Mucosa of stomach (tissue), 1 donor: ENCODE data around the gene SNX30.

ENCODE experiments used
- H3K27me3 ChIP-seq: one replicate; pipeline ENCODE4 v1.7.0; 2013; ENCODE audit warnings: mild to moderate bottlenecking, low read length; ENCODE audit not compliant: control insufficient read depth, insufficient read depth
- H3K36me3 ChIP-seq: one replicate; pipeline ENCODE4 v1.7.0; 2013; ENCODE audit warnings: low read length; ENCODE audit not compliant: control insufficient read depth, insufficient read depth
- H3K4me1 ChIP-seq: one replicate; pipeline ENCODE4 v1.7.0; 2013; ENCODE audit warnings: mild to moderate bottlenecking, low read length; ENCODE audit not compliant: control insufficient read depth, insufficient read depth
- H3K4me3 ChIP-seq: one replicate; pipeline ENCODE4 v1.7.0; 2013; ENCODE audit warnings: low read length
- H3K9ac ChIP-seq: one replicate; pipeline ENCODE4 v1.7.0; 2013; ENCODE audit warnings: mild to moderate bottlenecking, low read length, moderate library complexity
- H3K9me3 ChIP-seq: one replicate; pipeline ENCODE4 v1.7.0; 2013; ENCODE audit warnings: mild to moderate bottlenecking, low read length, moderate library complexity; ENCODE audit not compliant: control insufficient read depth
- donor health status: Pancreatic carcinoma.

SNX30 gene

DNA sequence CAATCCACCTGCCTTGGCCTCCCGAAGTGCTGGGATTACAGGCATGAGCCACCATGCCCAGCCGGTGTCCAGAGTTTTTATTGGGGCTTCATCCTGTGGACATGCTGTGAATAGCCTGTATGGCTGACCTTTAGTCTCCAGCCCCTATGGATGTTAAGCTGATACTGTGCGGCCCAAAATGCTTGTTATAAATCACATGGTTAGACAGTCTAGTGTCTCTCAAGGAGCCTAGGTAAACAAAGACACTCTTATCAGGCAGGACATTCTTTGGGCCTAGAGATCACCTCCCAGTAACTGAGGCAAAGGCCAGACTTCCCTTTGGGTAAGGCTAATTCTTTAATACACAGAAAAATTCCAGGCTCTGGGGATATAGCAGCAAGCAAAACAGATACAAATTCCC lies 162.1 kb downstream of the SNX30 start:
- peaks cover 15% of the 10 kb centered on the region for H3K4me1 ChIP-seq
- no peak overlapping the region for H3K9ac ChIP-seq

DNA sequence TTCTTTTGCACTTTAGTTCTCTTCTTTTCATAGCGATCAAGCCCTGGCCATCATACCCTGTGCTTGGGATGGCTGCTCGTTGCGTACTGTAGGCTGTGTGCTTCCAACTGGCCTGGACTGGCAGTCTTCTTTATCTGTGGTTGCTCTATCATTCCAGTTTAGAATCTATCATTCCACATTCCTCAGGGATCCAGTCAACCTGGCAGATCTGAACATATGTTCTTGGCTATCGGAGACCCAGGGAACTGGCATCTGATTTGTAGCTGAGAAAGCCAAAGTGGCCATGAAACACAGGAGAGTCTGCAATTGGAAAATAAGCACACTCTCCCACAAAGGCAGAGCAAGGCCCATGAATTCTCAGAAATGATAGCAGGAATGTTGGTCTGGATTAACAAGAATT lies 162.8 kb downstream of the SNX30 start:
- no peaks in the 10 kb centered on the region for H3K9me3 ChIP-seq
- no peaks in the 10 kb centered on the region for H3K27me3 ChIP-seq
- H3K4me3 ChIP-seq, result no peak overlapping the region
- H3K36me3 ChIP-seq, result no peaks in the 10 kb centered on the region
- no peak overlapping the region for H3K9ac ChIP-seq
- peaks cover 20% of the 10 kb centered on the region for H3K4me1 ChIP-seq

More for the DNA sequence above, 162.1 kb downstream of the SNX30 start:
- Histone ChIP-seq H3K27me3 (no peaks in the 10 kb centered on the region), H3K9me3 (no peaks in the 10 kb centered on the region), H3K36me3 (no peaks in the 10 kb centered on the region), H3K4me3 (no peak overlapping the region)

DNA sequence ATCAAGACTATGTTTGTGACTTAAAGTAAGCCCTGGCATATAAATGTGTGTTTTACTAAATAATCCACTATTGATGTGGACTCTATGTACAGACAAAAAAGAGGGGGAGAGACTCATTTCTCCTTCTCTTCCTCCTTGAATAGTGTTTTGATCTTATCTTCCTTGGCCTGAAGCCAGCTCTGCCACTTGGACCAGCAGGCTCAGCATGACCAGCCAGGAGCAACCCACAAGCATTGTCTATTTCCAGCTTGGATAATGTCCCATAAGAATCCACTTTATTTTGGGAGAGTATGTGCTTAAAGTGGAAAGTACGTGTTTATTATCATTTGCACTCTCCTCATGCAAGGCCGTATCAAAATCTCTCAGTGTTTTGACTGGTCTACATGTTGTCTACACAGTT lies 164.0 kb downstream of the SNX30 start:
- Histone ChIP-seq H3K9me3 (no peaks in the 10 kb centered on the region), H3K9ac (no peak overlapping the region)

DNA sequence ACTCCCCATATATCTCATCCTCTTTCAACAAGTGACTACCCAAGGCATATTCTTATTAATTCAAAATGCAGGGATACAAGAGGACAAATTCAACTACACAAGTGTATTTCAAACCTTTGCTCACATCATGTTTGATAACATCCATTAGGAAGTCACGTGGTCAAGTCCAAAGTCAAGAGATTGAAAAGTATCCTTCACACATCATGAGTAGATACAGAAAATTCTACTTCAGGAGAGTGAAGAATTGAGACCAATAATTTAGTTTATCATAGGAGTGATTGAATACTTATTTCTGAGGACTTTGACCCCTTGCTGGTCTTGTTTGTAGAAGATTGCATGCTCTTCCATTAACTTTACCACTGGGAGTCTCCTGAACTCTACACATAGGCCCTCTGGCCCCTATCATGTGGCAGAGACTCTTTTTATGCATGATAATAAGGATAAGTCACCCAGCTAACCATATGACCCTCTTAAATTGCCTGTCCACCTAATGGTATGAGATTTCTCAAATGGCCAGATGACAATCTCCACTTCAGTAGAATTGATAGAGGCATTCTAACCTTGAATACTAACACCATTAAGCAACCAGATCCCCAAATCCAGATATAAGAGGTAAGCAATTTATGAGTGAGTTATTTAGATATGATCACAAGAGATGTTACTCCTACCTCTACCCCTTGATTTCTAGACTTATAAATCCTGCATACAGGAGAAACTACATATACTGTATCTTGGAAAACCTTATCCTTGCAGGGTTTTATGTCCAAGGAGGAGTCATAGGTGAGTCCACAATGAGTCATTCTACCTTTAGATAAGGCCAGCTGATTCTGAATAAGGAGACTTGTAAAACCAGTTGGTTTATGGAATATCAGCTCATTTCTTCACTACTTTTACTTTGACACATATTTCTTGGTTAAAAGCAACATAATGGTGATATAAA lies 166.8 kb downstream of the SNX30 start:
- Histone ChIP-seq H3K4me3 (no peak overlapping the region), H3K4me1 (peaks cover 23% of the 10 kb centered on the region)

More for the DNA sequence above, 164.0 kb downstream of the SNX30 start:
- no peaks in the 10 kb centered on the region for H3K36me3 ChIP-seq
- H3K4me1 ChIP-seq, result peaks cover 23% of the 10 kb centered on the region
- no peak overlapping the region for H3K4me3 ChIP-seq
- H3K27me3 ChIP-seq, result no peaks in the 10 kb centered on the region

DNA sequence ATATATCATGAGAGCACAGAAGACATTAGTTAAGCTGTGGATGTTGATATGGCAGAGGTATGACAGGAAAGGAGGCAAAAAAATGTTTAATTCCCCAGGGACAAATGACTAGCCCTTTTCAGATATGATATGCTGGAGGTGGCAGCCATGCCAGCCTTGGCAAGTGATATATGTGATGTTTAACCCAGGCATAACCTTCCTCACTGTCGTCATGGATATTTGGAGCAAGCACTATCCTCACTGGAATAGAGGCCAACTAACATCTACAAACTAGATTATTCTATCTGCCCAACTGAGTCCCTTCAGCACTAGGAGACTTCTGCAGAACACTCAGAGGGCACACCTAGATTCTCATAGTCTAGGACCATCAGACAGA lies 167.4 kb downstream of the SNX30 start:
- no peak overlapping the region for H3K4me3 ChIP-seq
- no peaks in the 10 kb centered on the region for H3K9me3 ChIP-seq
- no peak overlapping the region for H3K9ac ChIP-seq
- H3K36me3 ChIP-seq, result no peaks in the 10 kb centered on the region
- H3K4me1 ChIP-seq, result peaks cover 23% of the 10 kb centered on the region
- no peaks in the 10 kb centered on the region for H3K27me3 ChIP-seq

More for the DNA sequence above, 166.8 kb downstream of the SNX30 start:
- Histone ChIP-seq H3K36me3 (no peaks in the 10 kb centered on the region), H3K9me3 (no peaks in the 10 kb centered on the region), H3K9ac (no peak overlapping the region), H3K27me3 (no peaks in the 10 kb centered on the region)

DNA sequence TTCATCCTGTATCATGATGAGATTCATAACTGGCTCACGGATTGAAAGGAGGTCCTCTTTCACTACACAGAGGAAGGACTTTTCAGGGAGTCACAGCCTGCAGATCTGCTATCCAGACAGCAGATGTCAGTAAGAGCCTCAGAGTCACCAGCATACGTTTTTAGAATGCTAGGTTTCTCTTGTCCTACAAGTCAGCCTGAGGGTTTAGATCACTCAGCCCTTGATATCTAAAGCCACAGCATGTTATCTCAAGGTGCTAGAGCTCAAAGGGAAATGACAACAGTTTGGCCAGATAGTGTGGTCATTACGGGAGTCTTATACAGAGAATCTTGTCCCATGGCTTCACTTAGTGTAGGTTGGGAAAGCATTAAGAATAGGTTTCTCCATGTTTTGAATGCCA lies 171.0 kb downstream of the SNX30 start:
- Histone ChIP-seq H3K9me3 (no peaks in the 10 kb centered on the region), H3K9ac (no peak overlapping the region), H3K4me3 (no peak overlapping the region), H3K27me3 (peaks cover 5% of the 10 kb centered on the region), H3K4me1 (peaks cover 16% of the 10 kb centered on the region), H3K36me3 (no peaks in the 10 kb centered on the region)
